ENCODE measurements around the gene MTG1. TPM values are rescaled to one million over a fixed set of nuclear protein-coding genes. Genes with fewer than 3 reads are reported as not detected.
"Not testable (repeated sequence)": the region's sequence is repeated elsewhere in the genome, so short reads cannot be mapped to it uniquely, and the experiment has no call there.

Gene MTG1
- total RNA-seq, 1 donor from 2014 or later = 44.0 TPM

DNA sequence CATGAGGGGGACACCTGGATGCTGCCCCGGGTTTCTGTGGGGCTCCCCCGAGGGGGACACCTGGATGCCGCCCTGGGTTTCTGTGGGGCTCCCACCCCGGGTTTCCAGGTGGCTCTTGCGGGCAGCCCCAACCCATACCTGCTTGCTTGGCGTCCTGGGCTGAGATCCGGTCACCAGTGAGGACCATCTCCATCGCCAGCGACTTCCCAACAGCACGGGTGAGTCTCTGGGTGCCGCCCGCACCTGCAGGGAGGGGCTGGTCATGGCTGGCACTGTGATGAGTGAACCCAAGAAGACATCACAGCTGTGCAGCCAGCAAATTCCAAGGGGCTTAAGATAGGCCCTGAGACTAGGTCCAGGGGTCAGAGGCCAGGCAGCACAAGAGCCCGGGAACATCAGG is 27.2 kb upstream of the MTG1 start:
- H4K20me1 ChIP-seq (ENCODE audit: insufficient read depth, low read length) = peaks cover 5% of the 10 kb centered on the region
- Mint-ChIP-seq H3K9me3 (ENCODE audit: unreplicated experiment) (no peaks in the 10 kb centered on the region), H3K4me3 (ENCODE audit: unreplicated experiment) (no peak overlapping the region), H3K27me3 (ENCODE audit: low read depth, unreplicated experiment) (no peaks in the 10 kb centered on the region), H3K36me3 (ENCODE audit: low read depth, unreplicated experiment) (peaks cover 18% of the 10 kb centered on the region), H3K4me1 (ENCODE audit: low read depth, unreplicated experiment) (no peaks in the 10 kb centered on the region), H3K27ac (ENCODE audit: unreplicated experiment) (no peak overlapping the region)
- H3K9ac ChIP-seq (ENCODE audit: low read length) = no peak overlapping the region
- no peak overlapping the region for H3K4me2 ChIP-seq (ENCODE audit: low read length)
- DNase-seq (ENCODE audit: low read depth) (no peak), FAIRE-seq (no peak)
- H3K36me3 ChIP-seq (ENCODE audit: insufficient read depth, low read length) = peaks cover 5% of the 10 kb centered on the region
- H3K27me3 ChIP-seq (ENCODE audit: insufficient read depth, low read length) = no peaks in the 10 kb centered on the region
- H3K9me3 ChIP-seq (ENCODE audit: insufficient read depth, low read depth, low read length) = no peaks in the 10 kb centered on the region
- no peak overlapping the region for H3K27ac ChIP-seq (ENCODE audit: low read depth, low read length)
- no peak for TF ChIP-seq EZH2 (IDR thresholded peaks at IDR 0.05; ENCODE audit: insufficient read depth, low read length)
- no peak for TF ChIP-seq CTCF (IDR thresholded peaks at IDR 0.05; ENCODE audit: insufficient read depth, low read depth, low read length)
- H3K4me3 ChIP-seq (ENCODE audit: insufficient read depth, low read depth, low read length) = no peak overlapping the region
- peaks cover 3% of the 10 kb centered on the region for H3K79me2 ChIP-seq (ENCODE audit: insufficient read depth, low read length)
- H3K4me1 ChIP-seq (ENCODE audit: insufficient read depth, low read length) = no peaks in the 10 kb centered on the region
- H2AFZ ChIP-seq (ENCODE audit: low read depth, low read length) = no peak overlapping the region

DNA sequence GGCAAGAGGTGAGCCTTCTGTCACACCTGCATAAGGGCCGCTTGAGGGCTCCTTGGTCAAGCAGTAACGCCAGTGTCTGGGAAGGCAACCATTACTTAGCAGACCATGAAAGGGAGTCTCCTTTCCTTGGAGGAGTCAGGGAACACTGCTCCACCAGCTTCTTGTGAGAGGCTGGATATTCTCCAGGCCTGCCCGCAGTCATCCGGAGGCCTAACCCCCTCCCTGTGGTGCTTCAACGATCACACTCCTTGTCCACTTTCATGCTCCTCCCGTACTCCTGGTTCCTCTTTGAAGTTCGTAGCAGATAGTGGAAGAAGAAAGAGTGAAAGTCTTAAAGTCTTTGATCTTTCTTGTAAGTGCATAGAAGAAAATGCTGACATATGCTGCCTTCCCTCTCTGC is 26.5 kb upstream of the MTG1 start:
- H3K4me1 Mint-ChIP-seq (ENCODE audit: low read depth, unreplicated experiment); DNase-seq (ENCODE audit: low read depth); H3K4me1 ChIP-seq (ENCODE audit: insufficient read depth, low read length); H3K27ac ChIP-seq (ENCODE audit: low read depth, low read length); H3K9me3 Mint-ChIP-seq (ENCODE audit: unreplicated experiment); H3K36me3 ChIP-seq (ENCODE audit: insufficient read depth, low read length); H3K79me2 ChIP-seq (ENCODE audit: insufficient read depth, low read length); H4K20me1 ChIP-seq (ENCODE audit: insufficient read depth, low read length); FAIRE-seq; H3K9me3 ChIP-seq (ENCODE audit: insufficient read depth, low read depth, low read length); H3K27me3 Mint-ChIP-seq (ENCODE audit: low read depth, unreplicated experiment); H3K27me3 ChIP-seq (ENCODE audit: insufficient read depth, low read length); H3K27ac Mint-ChIP-seq (ENCODE audit: unreplicated experiment); H3K4me2 ChIP-seq (ENCODE audit: low read length); H3K4me3 Mint-ChIP-seq (ENCODE audit: unreplicated experiment); H3K9ac ChIP-seq (ENCODE audit: low read length); H3K4me3 ChIP-seq (ENCODE audit: insufficient read depth, low read depth, low read length); H2AFZ ChIP-seq (ENCODE audit: low read depth, low read length): not testable (repeated sequence)
- H3K36me3 Mint-ChIP-seq (ENCODE audit: low read depth, unreplicated experiment) = peaks cover 13% of the 10 kb centered on the region

- peaks cover 4% of the 10 kb centered on the region for H3K36me3 ChIP-seq (ENCODE audit: insufficient read depth, low read length)
- no peak for TF ChIP-seq CTCF (IDR thresholded peaks at IDR 0.05; ENCODE audit: insufficient read depth, low read depth, low read length)
- no peak for TF ChIP-seq EZH2 (IDR thresholded peaks at IDR 0.05; ENCODE audit: insufficient read depth, low read length)
- peaks cover 9% of the 10 kb centered on the region for H3K79me2 ChIP-seq (ENCODE audit: insufficient read depth, low read length)
- no peak overlapping the region for H3K27ac ChIP-seq (ENCODE audit: low read depth, low read length)
- no peaks in the 10 kb centered on the region for H3K27me3 Mint-ChIP-seq (ENCODE audit: low read depth, unreplicated experiment)
- no peak overlapping the region for H3K4me3 Mint-ChIP-seq (ENCODE audit: unreplicated experiment)
- DNase-seq (ENCODE audit: low read depth) (no peak), FAIRE-seq (no peak)
- no peaks in the 10 kb centered on the region for H3K27me3 ChIP-seq (ENCODE audit: insufficient read depth, low read length)
- H4K20me1 ChIP-seq (ENCODE audit: insufficient read depth, low read length) = peaks cover 5% of the 10 kb centered on the region
- no peak overlapping the region for H3K9ac ChIP-seq (ENCODE audit: low read length)
- H3K4me3 ChIP-seq (ENCODE audit: insufficient read depth, low read depth, low read length) = no peak overlapping the region
- no peaks in the 10 kb centered on the region for H3K9me3 Mint-ChIP-seq (ENCODE audit: unreplicated experiment)
- no peaks in the 10 kb centered on the region for H3K4me1 ChIP-seq (ENCODE audit: insufficient read depth, low read length)
- H3K4me1 Mint-ChIP-seq (ENCODE audit: low read depth, unreplicated experiment) = no peaks in the 10 kb centered on the region
- no peaks in the 10 kb centered on the region for H3K9me3 ChIP-seq (ENCODE audit: insufficient read depth, low read depth, low read length)
- no peak overlapping the region for H2AFZ ChIP-seq (ENCODE audit: low read depth, low read length)
- H3K36me3 Mint-ChIP-seq (ENCODE audit: low read depth, unreplicated experiment) = peaks cover 13% of the 10 kb centered on the region
- no peak overlapping the region for H3K27ac Mint-ChIP-seq (ENCODE audit: unreplicated experiment)
- no peak overlapping the region for H3K4me2 ChIP-seq (ENCODE audit: low read length)
Measured at GRCh38 chr10:133368153-133368552, 25.8 kb upstream of the MTG1 start.

All from astrocyte (in vitro differentiated cells and primary cell).